Left ventricle myocardium inferior (tissue), 1 donor: Measurements from ENCODE around the gene GALNT3. TPM values are rescaled to one million over a fixed set of nuclear protein-coding genes. Genes with fewer than 3 reads are reported as not detected.

Source experiments
- DNase-seq: peaks from one replicate; pipeline ENCODE4 v3.0.0-alpha.2; 2020
- H3K27ac ChIP-seq: fragments of 200-600 bp; replicated peaks from 2 replicates; pipeline ENCODE4 v1.8.0; 2021
- H3K27me3 ChIP-seq: fragments of 200-600 bp; 2 replicates; pipeline ENCODE4 v1.8.0; 2021; ENCODE audit warnings: low read depth
- H3K36me3 ChIP-seq: fragments of 200-600 bp; 2 replicates; pipeline ENCODE4 v1.8.0; 2021
- H3K4me1 ChIP-seq: fragments of 200-600 bp; 2 replicates; pipeline ENCODE4 v1.8.0; 2021
- H3K4me3 ChIP-seq: fragments of 200-600 bp; 2 replicates; pipeline ENCODE4 v1.8.0; 2021; ENCODE audit warnings: mild to moderate bottlenecking, moderate library complexity
- H3K9me3 ChIP-seq: fragments of 200-600 bp; replicated peaks from 2 replicates; pipeline ENCODE4 v1.8.0; 2021
- CTCF ChIP-seq: fragments of 200-600 bp; IDR thresholded peaks from 2 replicates; pipeline ENCODE4 v1.8.0; 2021; ENCODE audit warnings: antibody characterized with exemption, mild to moderate bottlenecking, borderline replicate concordance
- intact Hi-C: fragments of 100-400 bp; cut with micrococcal nuclease; formaldehyde crosslinking; loops from one replicate; pipeline ENCODE4 v1.11.0; 2022
- total RNA-seq: library from RNA; stranded (reverse); fragmentation: NEBNext Ultra II Directional; extraction: Animal tissue kit (Norgen Biotek cat#: 25700); gene quantifications from one replicate; pipeline ENCODE4 v1.2.1, GENCODE V29; 2021
- donor health status: DM: no; HTN: yes; CAD: no; lungs with severe emphysema.

The GALNT3 gene
- total RNA-seq, 1 donor from 2014 or later = 0.08 TPM

GRCh38 chr2:165796129-165796528 is 2.1 kb upstream of the GALNT3 start:
- Histone ChIP-seq H3K4me1 (peaks cover 19% of the 10 kb centered on the region), H3K27me3 (peaks cover 53% of the 10 kb centered on the region), H3K4me3 (no peak overlapping the region), H3K27ac (no peak overlapping the region), H3K9me3 (no peaks in the 10 kb centered on the region), H3K36me3 (no peaks in the 10 kb centered on the region)
- DNase-seq = no peak
- intact Hi-C loops = no loop called here
- no peak for TF ChIP-seq CTCF

- Histone ChIP-seq H3K27me3 (peaks cover 60% of the 10 kb centered on the region), H3K36me3 (no peaks in the 10 kb centered on the region), H3K4me3 (peak overlapping the region; percentile 67), H3K27ac (no peak overlapping the region), H3K4me1 (peaks cover 19% of the 10 kb centered on the region), H3K9me3 (no peaks in the 10 kb centered on the region)
- intact Hi-C loops = no loop called here
- no peak for DNase-seq
- no peak for TF ChIP-seq CTCF
Observed at GRCh38 chr2:165795011-165795410, 964 bp upstream of the GALNT3 start.

GRCh38 chr2:165794536-165794928 is 485 bp upstream of the GALNT3 start:
- Histone ChIP-seq H3K4me3 (peak overlapping the region; percentile 67), H3K27me3 (peaks cover 60% of the 10 kb centered on the region), H3K36me3 (no peaks in the 10 kb centered on the region), H3K27ac (no peak overlapping the region), H3K9me3 (no peaks in the 10 kb centered on the region), H3K4me1 (peaks cover 19% of the 10 kb centered on the region)
- DNase-seq = peak; percentile 17
- intact Hi-C loops = no loop called here
- no peak for TF ChIP-seq CTCF

GRCh38 chr2:165793161-165793778 is 777 bp downstream of the GALNT3 start:
- peaks cover 19% of the 10 kb centered on the region for H3K4me1 ChIP-seq
- no peaks in the 10 kb centered on the region for H3K9me3 ChIP-seq
- H3K27ac ChIP-seq = no peak overlapping the region
- H3K4me3 ChIP-seq = peak overlapping the region; percentile 67
- no peak for TF ChIP-seq CTCF
- intact Hi-C loops = no loop called here
- H3K36me3 ChIP-seq = no peaks in the 10 kb centered on the region
- peaks cover 60% of the 10 kb centered on the region for H3K27me3 ChIP-seq
- no peak for DNase-seq

- Histone ChIP-seq H3K27me3 (peaks cover 60% of the 10 kb centered on the region), H3K4me1 (peaks cover 19% of the 10 kb centered on the region), H3K27ac (no peak overlapping the region), H3K4me3 (no peak overlapping the region), H3K9me3 (no peaks in the 10 kb centered on the region), H3K36me3 (no peaks in the 10 kb centered on the region)
- no peak for DNase-seq
- intact Hi-C loops = no loop called here
- TF ChIP-seq CTCF = no peak
Observed at GRCh38 chr2:165792104-165792454, 2.0 kb downstream of the GALNT3 start.
